Breast epithelium (tissue), 3 donors: ENCODE measurements around the gene STAG1.
"Not testable (repeated sequence)": the region's sequence is repeated elsewhere in the genome, so short reads cannot be mapped to it uniquely, and the experiment has no call there.

Experiments
- CTCF ChIP-seq, 3 donors: fragments of 450-650 bp; IDR thresholded peaks; one replicate each; pipeline ENCODE4 v1.5.1; 2016 to 2017; ENCODE audit warnings: antibody characterized with exemption in 3 of 3, mild to moderate bottlenecking in 3 of 3, moderate library complexity in 3 of 3
- POLR2A ChIP-seq: fragments of 450-650 bp; IDR thresholded peaks from one replicate; pipeline ENCODE4 v1.6.1; 2016; ENCODE audit warnings: antibody characterized with exemption, mild to moderate bottlenecking, moderate library complexity

GRCh38 chr3:136709775-136710174 is 42.4 kb downstream of the STAG1 start:
- TF ChIP-seq CTCF (IDR thresholded peaks at IDR 0.05); POLR2A: not testable (repeated sequence)
